ENCODE data around the gene VPS8. TPM values are rescaled to one million over a fixed set of nuclear protein-coding genes. Genes with fewer than 3 reads are reported as not detected.

The VPS8 gene
- total RNA-seq, 1 donor from 2014 or later: 101 TPM

- DNase-seq (ENCODE audit: low spot score): no peak
- intact Hi-C loops (cut with DNase I): no loop called here
Measured at GRCh38 chr3:184832903-184833302, 20.9 kb downstream of the VPS8 start.

DNA sequence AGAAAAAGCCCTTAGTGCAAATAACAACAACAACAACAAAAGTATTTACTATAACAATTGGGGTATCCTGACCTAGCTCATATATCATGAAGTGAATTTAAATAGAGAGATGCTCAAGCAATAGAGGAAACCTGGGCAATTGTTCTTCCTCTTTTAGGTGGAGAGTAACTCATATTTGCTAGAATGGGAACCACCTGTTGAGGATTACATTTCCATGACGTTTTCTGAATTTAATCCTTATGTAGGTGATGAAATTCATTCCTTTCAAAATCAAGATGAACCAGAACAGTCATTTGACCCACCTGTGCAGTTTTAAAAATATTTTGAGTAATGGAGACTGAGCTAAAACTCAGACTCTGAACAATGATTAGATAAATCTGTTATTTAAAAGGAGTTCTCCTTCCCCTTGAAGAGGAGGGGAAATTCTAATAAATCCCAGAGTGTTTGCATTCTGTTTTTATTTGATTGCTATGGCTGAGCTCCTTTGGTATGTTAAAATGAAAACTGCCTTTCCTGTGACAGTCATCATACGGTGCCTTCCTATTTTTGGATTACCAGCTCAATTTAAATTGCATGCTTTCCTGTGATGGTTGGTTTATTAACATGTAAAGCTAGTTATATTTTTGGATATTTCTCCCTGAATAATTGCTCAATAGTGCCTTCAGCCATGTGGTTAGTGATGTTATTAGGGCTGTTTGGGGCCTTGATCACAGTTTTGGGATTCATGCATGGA lies 24.3 kb downstream of the VPS8 start:
- intact Hi-C loops (cut with DNase I): no loop called here
- no peak for DNase-seq (ENCODE audit: low spot score)

GRCh38 chr3:184842433-184842832 lies 30.5 kb downstream of the VPS8 start:
- intact Hi-C loops (cut with DNase I): no loop called here
- no peak for DNase-seq (ENCODE audit: low spot score)

- intact Hi-C loops (cut with DNase I): no loop called here
- no peak for DNase-seq (ENCODE audit: low spot score)
Measured at GRCh38 chr3:184845819-184846218, 33.9 kb downstream of the VPS8 start.

- DNase-seq (ENCODE audit: low spot score): no peak
- intact Hi-C loops (cut with DNase I): no loop called here
Measured at GRCh38 chr3:184846496-184846895, 34.5 kb downstream of the VPS8 start.

DNA sequence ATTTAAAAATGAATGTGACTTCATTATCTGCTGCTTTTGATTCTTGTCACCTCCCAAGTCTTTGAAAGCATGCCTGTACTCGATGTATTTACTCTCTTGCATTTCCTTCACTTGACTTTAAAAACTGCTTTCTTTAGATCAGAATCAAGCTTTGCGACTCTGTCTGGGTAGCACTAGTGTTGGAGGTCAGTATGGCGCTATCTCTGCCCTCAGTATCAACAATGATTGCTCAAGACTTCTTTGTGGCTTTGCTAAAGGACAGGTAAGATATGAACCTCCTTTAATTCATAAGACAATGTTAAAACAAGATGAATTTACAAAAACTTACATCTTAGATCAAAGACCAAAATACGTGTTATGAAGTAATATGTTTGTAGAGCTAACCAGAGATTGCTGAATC lies 37.0 kb downstream of the VPS8 start:
- no peak for DNase-seq (ENCODE audit: low spot score)
- intact Hi-C loops (cut with DNase I): no loop called here

GRCh38 chr3:184850201-184850600 lies 38.2 kb downstream of the VPS8 start:
- intact Hi-C loops (cut with DNase I): no loop called here
- DNase-seq (ENCODE audit: low spot score): no peak

- intact Hi-C loops (cut with DNase I): no loop called here
- no peak for DNase-seq (ENCODE audit: low spot score)
Measured at GRCh38 chr3:184857099-184857498, 45.1 kb downstream of the VPS8 start.

DNA sequence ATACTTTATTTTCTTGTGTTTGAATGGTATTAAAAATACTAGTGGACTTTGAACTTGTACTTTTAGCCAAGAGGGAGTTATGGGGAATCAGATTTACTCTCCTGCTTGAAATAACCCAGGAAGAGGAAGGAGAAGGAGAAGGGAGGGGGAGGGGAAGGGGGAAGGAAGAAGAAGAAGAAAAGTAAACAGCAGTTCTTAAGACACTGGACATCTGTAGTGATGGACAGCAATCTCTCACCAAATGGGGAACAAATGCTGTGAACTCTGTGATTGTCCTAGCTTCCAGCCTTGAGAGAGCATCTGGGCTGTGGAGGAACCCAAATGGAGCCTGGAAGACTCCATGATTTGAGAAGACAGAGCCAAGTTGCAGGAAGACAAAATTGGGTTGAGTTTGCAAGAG lies 52.0 kb downstream of the VPS8 start:
- DNase-seq (ENCODE audit: low spot score): no peak
- intact Hi-C loops (cut with DNase I): no loop called here

DNA sequence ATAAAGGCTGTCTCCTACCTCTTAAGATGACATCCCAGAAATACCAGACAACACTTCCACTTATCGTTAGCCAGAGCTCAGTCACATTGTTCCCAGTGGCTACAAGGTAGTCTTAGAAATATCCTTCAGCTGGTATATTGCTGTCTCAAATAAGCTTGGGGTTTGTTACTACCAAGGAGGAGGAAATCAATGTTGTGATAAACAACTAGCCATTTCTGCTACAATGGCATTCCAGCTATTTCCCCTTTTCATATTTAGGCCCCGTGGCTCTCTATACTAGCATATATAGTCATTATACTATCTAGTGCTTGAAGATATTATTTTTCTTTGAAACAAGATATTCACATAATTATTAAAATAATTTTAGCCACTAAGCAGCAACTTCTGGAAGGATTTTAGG lies 56.5 kb downstream of the VPS8 start:
- no peak for DNase-seq (ENCODE audit: low spot score)
- intact Hi-C loops (cut with DNase I): no loop called here

DNA sequence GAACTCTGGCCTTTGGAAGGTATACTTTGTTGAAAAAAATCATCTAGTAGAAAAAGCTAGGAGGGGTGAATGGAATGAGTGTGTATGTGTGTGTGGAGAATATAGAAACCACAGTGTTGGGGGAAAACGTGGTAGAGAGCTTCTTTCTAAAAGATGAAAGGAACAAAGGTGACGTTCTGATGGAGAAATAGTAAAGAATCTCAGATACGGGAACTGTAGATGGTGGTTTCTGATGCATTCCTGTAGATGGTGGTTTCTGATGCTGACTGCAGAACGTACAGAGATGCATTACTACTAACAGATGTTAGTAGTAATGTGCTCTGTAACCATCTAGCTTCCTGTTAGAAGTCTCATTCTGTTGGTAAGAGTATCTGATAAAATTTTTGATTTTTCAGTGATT lies 60.2 kb downstream of the VPS8 start:
- intact Hi-C loops (cut with DNase I): no loop called here
- no peak for DNase-seq (ENCODE audit: low spot score)

- intact Hi-C loops (cut with DNase I): no loop called here
- DNase-seq (ENCODE audit: low spot score): no peak
Measured at GRCh38 chr3:184873141-184873540, 61.2 kb downstream of the VPS8 start.

DNA sequence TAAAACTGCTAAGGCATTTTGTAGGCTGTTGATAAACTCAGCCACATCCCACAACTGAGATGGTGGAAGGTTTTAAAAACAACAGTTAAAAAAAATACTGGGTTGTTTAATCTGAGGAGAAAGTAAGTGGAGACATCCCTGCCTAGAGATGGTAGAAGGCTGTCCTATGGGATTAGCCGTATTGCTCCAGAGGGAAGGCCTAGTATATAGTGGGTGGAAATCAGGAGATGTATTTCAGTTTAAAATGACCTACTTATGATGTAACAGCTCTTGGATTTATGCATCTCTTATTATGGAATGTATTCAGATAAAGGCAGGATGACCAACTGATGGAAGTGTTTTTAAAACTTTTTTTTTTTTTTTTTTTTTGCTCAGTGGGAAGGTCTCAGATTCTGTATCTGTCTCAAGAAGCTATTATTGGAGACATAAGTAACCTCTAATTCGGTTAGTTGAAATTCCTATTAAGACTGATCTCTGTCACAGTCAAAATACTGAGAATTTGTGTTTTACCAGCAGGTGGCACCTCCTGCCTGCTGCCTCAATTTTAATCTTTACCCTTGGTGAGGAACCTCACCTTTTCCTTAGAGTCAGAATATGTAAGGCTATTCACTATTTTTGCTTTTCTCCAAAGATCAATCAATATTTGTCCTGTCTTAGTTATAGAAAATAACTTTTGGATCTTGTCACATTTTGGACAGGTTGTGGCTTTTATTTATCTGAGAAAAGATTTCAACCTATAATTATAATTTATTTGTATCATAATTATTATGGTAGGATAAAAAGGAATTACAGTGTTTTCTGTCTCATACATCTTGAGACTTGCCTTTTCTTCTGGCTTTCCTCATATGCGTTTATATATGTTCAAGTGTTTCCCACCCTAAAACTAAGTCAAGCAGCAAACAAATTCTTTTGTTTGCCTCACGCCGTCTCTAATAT lies 63.0 kb downstream of the VPS8 start:
- no peak for DNase-seq (ENCODE audit: low spot score)

DNA sequence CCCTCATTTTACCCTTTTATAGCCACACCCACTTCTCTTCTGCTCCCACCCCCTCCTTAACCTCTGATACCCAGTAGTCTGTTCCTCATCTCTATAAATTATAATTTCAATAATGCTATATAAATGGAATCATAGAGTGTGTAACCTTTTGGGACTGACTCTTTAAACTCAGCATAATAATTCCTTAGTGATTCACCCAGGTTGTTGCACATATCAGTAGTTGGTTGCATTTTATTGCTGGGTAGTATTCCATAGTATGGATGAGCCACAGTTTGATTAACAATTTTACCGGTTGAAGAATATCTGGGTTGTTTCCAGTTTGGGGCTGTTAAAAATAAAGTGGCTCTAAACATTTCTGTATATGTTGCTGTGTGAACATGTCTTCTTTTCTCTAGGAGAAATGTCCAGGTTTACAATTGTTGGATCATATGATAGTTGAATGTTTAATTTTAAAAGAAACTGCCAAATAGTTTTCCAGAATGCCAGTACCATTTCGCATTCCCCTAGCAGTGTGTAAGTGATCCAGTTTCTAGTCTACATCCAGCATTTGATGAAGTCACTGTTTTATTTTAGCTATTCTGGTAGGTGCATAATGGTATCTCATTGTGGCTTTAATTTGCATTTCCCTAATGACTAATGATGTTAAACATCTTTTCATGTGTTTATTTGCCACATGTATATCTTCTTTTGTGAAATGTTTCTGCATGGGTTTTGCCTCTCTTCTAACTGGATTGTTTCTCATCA lies 68.5 kb downstream of the VPS8 start:
- intact Hi-C loops (cut with DNase I): no loop called here
- no peak for DNase-seq (ENCODE audit: low spot score)

More for the DNA sequence above, 63.0 kb downstream of the VPS8 start:
- intact Hi-C loops (cut with DNase I): loop anchor here (2.0 kb wide), 1 partner anchor 302 kb away; no protein-coding TSS in a partner anchor

DNA sequence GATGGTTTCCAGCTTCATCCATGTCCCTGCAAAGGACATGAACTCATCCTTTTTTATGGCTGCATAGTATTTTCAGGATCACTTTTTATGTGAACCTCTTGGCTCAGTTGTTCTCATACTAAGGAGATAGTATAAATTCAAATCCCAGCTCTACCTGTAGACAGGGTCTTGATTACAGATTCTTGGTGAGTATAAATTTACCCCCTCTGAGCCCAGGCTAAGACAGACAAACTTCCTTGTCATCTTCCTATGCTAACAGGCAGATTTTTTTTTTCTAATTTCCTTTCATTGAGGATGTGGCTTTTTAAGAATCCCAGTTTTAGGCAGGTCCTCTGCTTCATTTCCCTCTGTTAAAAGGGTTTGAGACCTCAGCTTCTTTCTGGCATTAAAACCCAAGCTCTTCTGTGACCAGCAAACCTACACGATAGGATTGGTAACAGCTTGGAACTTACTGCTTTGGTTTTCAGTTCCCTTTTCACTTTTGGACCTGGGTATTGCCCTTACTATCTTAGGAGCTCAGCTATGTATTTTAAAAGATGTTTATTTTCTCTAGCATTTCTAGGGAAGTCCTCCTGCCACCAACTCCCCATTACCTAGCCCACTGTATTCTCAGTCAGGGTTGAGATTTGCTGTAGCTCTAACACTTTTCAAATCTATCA lies 72.5 kb downstream of the VPS8 start:
- intact Hi-C loops (cut with DNase I): no loop called here

DNA sequence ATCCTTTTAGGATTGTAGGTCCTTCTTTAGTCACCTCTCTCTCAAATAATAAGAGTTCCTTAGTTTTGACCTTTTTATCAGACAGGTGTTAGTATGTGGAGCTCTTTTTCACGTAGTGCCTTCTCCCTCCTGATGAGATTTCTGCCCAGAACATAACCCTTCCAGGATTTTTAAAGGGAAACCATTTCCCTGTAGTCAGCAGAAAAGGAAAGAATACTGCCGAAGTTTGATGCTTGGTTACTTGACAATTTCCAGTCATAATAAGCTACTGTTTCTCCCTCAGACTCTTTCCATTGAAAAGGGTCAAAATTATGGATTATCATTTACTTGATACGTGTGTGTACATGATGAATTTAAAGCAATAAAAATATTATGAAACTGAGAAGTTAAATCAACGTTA lies 73.1 kb downstream of the VPS8 start:
- intact Hi-C loops (cut with DNase I): no loop called here
- no peak for DNase-seq (ENCODE audit: low spot score)

More for the DNA sequence above, 72.5 kb downstream of the VPS8 start:
- DNase-seq (ENCODE audit: low spot score): no peak

DNA sequence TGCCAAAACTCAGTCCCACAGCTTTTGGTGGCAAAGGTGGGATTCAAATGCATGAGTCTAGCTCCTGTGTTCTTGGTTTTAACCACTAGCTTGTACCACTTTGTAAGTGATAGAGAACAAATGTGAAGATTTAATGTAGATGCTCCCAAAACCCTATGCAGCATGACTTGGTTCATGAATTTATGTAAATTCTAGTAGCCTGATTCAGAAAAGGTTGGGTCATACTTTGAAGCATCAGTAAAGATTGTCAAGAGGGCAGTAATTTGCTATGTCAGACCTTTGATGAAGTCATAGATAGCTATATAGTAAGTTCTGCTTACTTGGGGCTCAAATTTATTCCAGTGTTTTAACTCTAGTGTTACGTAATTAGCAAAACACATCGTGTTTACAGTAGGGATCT lies 75.6 kb downstream of the VPS8 start:
- no peak for DNase-seq (ENCODE audit: low spot score)
- intact Hi-C loops (cut with DNase I): no loop called here

DNA sequence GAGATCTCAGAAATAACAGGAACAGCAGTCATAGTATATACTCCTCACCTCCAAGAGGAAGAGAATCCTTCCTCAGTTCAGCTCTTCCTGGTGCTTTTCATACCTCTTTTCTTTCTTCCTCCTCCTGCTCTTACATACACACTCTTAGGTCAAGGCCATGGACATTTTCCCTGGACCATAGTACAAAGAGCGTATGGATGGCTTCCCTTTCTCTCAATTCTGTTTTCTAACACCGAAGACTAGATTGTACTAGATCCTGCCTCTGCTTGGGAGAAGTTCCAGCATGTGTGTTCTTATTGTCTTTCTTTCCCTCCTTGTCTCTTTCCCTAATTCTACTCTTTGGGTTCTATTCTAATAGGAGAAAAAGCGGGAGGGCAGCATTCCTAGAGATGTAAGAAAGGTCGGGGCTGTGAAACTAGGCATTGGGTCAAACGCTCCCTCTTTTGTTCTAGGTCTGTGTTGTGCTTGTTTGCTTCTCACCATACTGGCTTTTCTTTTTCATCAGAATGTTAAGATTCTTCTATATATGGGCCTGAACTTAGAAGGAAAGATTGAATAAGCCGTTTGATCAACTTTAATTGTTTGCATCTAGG lies 77.4 kb downstream of the VPS8 start:
- intact Hi-C loops (cut with DNase I): no loop called here

DNA sequence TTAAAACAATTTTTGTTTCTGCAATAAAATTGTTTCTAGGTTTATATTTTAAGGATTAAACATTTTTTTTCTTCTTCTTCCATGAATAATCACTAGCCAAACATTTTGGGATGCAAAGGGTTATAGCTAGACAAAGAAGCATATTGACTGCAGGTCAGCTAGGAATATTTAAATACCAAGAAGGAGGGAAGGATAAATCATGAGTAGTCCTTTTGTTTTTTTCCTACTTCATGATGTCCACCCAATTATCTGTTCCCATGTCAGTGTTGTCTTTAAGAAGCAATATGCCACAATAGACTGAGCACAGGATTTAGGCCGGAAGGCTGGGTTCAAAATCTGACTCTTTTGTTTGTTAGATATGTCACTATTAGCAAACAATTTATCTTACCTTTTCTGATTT lies 82.1 kb downstream of the VPS8 start:
- no peak for DNase-seq (ENCODE audit: low spot score)
- intact Hi-C loops (cut with DNase I): no loop called here

More for the DNA sequence above, 77.4 kb downstream of the VPS8 start:
- no peak for DNase-seq (ENCODE audit: low spot score)
